HG03280 (cell line): ENCODE measurements around the gene MYO3B.

Experiments used
- ATAC-seq: cut with Tn5 transposase; IDR thresholded peaks from one replicate; pipeline ENCODE4 v1.9.1; 2021; ENCODE audit warnings: mild to moderate bottlenecking, moderate library complexity; ENCODE audit not compliant: unreplicated experiment

The MYO3B gene

GRCh38 chr2:170229125-170229524 is 51.2 kb downstream of the MYO3B start:
- ATAC-seq, result no peak

- no peak for ATAC-seq
Measured at GRCh38 chr2:170229744-170230143, 51.8 kb downstream of the MYO3B start.

GRCh38 chr2:170235860-170236679 is 58.1 kb downstream of the MYO3B start:
- no peak for ATAC-seq

GRCh38 chr2:170236680-170237047 is 58.7 kb downstream of the MYO3B start:
- ATAC-seq, result no peak

- no peak for ATAC-seq
Measured at GRCh38 chr2:170237572-170238120, 59.7 kb downstream of the MYO3B start.

GRCh38 chr2:170238776-170239175 is 60.8 kb downstream of the MYO3B start:
- ATAC-seq, result no peak

- ATAC-seq, result no peak
Measured at GRCh38 chr2:170240629-170241028, 62.7 kb downstream of the MYO3B start.

GRCh38 chr2:170241756-170242155 is 63.8 kb downstream of the MYO3B start:
- ATAC-seq, result no peak

GRCh38 chr2:170243118-170243837 is 65.3 kb downstream of the MYO3B start:
- ATAC-seq, result no peak

- no peak for ATAC-seq
Measured at GRCh38 chr2:170243898-170244297, 66.0 kb downstream of the MYO3B start.

- no peak for ATAC-seq
Measured at GRCh38 chr2:170244555-170244954, 66.6 kb downstream of the MYO3B start.

- ATAC-seq, result no peak
Measured at GRCh38 chr2:170245312-170245711, 67.4 kb downstream of the MYO3B start.

- no peak for ATAC-seq
Measured at GRCh38 chr2:170247333-170247732, 69.4 kb downstream of the MYO3B start.

- no peak for ATAC-seq
Measured at GRCh38 chr2:170247882-170248393, 70.0 kb downstream of the MYO3B start.

GRCh38 chr2:170248574-170249393 is 70.8 kb downstream of the MYO3B start:
- ATAC-seq, result no peak

- no peak for ATAC-seq
Measured at GRCh38 chr2:170249761-170250160, 71.8 kb downstream of the MYO3B start.

- no peak for ATAC-seq
Measured at GRCh38 chr2:170250584-170250983, 72.6 kb downstream of the MYO3B start.

GRCh38 chr2:170252414-170252813 is 74.5 kb downstream of the MYO3B start:
- ATAC-seq, result no peak

GRCh38 chr2:170253721-170254230 is 75.8 kb downstream of the MYO3B start:
- no peak for ATAC-seq

- no peak for ATAC-seq
Measured at GRCh38 chr2:170254293-170254732, 76.4 kb downstream of the MYO3B start.

GRCh38 chr2:170255137-170255536 is 77.2 kb downstream of the MYO3B start:
- no peak for ATAC-seq
